ENCODE results near the gene HACL1.

The HACL1 gene

DNA sequence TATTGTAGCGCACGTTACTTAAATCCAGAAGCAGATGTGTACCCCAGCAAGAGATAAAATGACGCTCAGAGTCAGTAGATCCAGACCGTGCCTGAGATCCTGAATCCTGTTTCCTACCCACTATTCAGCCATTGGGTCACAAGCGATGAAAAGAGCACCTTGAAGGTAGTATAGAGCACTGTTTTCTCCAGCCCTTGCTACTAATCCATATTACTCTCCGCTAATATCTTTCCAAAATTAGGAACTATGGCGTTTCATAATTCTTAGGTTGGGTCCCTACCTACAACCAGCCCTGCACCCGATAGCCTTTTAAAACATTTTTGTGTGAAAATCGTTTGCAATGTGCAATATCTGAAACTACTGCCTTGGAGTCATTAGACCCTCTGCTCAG lies 772 bp upstream of the HACL1 start (continued):
- TF ChIP-seq, protein P1, sequence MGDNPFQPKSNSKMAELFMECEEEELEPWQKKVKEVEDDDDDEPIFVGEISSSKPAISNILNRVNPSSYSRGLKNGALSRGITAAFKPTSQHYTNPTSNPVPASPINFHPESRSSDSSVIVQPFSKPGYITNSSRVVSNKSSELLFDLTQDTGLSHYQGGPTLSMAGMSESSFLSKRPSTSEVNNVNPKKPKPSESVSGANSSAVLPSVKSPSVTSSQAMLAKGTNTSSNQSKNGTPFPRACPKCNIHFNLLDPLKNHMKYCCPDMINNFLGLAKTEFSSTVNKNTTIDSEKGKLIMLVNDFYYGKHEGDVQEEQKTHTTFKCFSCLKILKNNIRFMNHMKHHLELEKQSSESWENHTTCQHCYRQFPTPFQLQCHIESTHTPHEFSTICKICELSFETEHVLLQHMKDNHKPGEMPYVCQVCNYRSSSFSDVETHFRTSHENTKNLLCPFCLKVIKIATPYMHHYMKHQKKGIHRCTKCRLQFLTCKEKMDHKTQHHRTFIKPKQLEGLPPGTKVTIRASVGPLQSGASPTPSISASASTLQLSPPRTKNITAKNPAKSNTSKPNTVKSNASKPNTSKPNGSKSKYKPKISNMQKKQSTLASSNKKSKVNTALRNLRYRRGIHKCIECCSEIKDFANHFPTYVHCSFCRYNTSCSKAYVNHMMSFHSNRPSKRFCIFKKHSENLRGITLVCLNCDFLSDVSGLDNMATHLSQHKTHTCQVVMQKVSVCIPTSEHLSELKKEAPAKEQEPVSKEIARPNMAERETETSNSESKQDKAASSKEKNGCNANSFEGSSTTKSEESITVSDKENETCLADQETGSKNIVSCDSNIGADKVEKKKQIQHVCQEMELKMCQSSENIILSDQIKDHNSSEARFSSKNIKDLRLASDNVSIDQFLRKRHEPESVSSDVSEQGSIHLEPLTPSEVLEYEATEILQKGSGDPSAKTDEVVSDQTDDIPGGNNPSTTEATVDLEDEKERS (tag by site-specific recombination; IDR thresholded peaks at IDR 0.05) = no peak
- TF ChIP-seq, protein P2, sequence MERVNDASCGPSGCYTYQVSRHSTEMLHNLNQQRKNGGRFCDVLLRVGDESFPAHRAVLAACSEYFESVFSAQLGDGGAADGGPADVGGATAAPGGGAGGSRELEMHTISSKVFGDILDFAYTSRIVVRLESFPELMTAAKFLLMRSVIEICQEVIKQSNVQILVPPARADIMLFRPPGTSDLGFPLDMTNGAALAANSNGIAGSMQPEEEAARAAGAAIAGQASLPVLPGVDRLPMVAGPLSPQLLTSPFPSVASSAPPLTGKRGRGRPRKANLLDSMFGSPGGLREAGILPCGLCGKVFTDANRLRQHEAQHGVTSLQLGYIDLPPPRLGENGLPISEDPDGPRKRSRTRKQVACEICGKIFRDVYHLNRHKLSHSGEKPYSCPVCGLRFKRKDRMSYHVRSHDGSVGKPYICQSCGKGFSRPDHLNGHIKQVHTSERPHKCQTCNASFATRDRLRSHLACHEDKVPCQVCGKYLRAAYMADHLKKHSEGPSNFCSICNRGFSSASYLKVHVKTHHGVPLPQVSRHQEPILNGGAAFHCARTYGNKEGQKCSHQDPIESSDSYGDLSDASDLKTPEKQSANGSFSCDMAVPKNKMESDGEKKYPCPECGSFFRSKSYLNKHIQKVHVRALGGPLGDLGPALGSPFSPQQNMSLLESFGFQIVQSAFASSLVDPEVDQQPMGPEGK (tag by site-specific recombination; IDR thresholded peaks at IDR 0.05) = no peak
- TF ChIP-seq ZNF24 (tag by site-specific recombination; IDR thresholded peaks at IDR 0.05) = peak; percentile 60; the same call in 1 of the 2 replicates
- no peak; the same call in 1 of the 2 replicates for TF ChIP-seq ZNF654 (tag by site-specific recombination; IDR thresholded peaks at IDR 0.05; ENCODE audit: low read depth)
- TF ChIP-seq, protein P3, sequence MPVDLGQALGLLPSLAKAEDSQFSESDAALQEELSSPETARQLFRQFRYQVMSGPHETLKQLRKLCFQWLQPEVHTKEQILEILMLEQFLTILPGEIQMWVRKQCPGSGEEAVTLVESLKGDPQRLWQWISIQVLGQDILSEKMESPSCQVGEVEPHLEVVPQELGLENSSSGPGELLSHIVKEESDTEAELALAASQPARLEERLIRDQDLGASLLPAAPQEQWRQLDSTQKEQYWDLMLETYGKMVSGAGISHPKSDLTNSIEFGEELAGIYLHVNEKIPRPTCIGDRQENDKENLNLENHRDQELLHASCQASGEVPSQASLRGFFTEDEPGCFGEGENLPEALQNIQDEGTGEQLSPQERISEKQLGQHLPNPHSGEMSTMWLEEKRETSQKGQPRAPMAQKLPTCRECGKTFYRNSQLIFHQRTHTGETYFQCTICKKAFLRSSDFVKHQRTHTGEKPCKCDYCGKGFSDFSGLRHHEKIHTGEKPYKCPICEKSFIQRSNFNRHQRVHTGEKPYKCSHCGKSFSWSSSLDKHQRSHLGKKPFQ (tag by site-specific recombination; IDR thresholded peaks at IDR 0.05) = no peak
- TF ChIP-seq ZNF701 (tag by site-specific recombination; IDR thresholded peaks at IDR 0.05) = no peak
- TF ChIP-seq ZNF19 (tag by site-specific recombination; IDR thresholded peaks at IDR 0.05; ENCODE audit: low read depth) = no peak
- TF ChIP-seq ZNF658 (tag by site-specific recombination; IDR thresholded peaks at IDR 0.05) = no peak
- 0 out of 2 replicates have a peak, but pooled peaks have one; percentile 70 for TF ChIP-seq ZNF324 (tag by site-specific recombination; IDR thresholded peaks at IDR 0.05)
- TF ChIP-seq ZNF341 (tag by site-specific recombination; IDR thresholded peaks at IDR 0.05; ENCODE audit: low read depth) = no peak
- 0 out of 2 replicates have a peak, but pooled peaks have one; percentile 33 for TF ChIP-seq ZNF768 (tag by site-specific recombination; IDR thresholded peaks at IDR 0.05)
- TF ChIP-seq, protein P4, sequence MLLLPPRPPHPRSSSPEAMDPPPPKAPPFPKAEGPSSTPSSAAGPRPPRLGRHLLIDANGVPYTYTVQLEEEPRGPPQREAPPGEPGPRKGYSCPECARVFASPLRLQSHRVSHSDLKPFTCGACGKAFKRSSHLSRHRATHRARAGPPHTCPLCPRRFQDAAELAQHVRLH (tag by site-specific recombination; IDR thresholded peaks at IDR 0.05) = 0 out of 2 replicates have a peak, but pooled peaks have one; percentile 80
- TF ChIP-seq, protein P5, sequence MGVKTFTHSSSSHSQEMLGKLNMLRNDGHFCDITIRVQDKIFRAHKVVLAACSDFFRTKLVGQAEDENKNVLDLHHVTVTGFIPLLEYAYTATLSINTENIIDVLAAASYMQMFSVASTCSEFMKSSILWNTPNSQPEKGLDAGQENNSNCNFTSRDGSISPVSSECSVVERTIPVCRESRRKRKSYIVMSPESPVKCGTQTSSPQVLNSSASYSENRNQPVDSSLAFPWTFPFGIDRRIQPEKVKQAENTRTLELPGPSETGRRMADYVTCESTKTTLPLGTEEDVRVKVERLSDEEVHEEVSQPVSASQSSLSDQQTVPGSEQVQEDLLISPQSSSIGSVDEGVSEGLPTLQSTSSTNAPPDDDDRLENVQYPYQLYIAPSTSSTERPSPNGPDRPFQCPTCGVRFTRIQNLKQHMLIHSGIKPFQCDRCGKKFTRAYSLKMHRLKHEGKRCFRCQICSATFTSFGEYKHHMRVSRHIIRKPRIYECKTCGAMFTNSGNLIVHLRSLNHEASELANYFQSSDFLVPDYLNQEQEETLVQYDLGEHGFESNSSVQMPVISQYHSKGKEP (tag by site-specific recombination; IDR thresholded peaks at IDR 0.05) = no peak; the same call in 1 of the 2 replicates
- peak; percentile 98 for TF ChIP-seq ZNF600 (tag by site-specific recombination; IDR thresholded peaks at IDR 0.05)
- TF ChIP-seq ZXDB (tag by site-specific recombination; IDR thresholded peaks at IDR 0.05) = 0 out of 2 replicates have a peak, but pooled peaks have one; percentile 58
- TF ChIP-seq, protein P6, sequence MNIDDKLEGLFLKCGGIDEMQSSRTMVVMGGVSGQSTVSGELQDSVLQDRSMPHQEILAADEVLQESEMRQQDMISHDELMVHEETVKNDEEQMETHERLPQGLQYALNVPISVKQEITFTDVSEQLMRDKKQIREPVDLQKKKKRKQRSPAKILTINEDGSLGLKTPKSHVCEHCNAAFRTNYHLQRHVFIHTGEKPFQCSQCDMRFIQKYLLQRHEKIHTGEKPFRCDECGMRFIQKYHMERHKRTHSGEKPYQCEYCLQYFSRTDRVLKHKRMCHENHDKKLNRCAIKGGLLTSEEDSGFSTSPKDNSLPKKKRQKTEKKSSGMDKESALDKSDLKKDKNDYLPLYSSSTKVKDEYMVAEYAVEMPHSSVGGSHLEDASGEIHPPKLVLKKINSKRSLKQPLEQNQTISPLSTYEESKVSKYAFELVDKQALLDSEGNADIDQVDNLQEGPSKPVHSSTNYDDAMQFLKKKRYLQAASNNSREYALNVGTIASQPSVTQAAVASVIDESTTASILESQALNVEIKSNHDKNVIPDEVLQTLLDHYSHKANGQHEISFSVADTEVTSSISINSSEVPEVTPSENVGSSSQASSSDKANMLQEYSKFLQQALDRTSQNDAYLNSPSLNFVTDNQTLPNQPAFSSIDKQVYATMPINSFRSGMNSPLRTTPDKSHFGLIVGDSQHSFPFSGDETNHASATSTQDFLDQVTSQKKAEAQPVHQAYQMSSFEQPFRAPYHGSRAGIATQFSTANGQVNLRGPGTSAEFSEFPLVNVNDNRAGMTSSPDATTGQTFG (tag by site-specific recombination; IDR thresholded peaks at IDR 0.05; ENCODE audit: borderline replicate concordance) = no peak
- TF ChIP-seq, protein P7, sequence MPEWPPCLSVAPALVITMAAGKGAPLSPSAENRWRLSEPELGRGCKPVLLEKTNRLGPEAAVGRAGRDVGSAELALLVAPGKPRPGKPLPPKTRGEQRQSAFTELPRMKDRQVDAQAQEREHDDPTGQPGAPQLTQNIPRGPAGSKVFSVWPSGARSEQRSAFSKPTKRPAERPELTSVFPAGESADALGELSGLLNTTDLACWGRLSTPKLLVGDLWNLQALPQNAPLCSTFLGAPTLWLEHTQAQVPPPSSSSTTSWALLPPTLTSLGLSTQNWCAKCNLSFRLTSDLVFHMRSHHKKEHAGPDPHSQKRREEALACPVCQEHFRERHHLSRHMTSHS (tag by site-specific recombination; IDR thresholded peaks at IDR 0.05) = no peak
- TF ChIP-seq, protein P8, sequence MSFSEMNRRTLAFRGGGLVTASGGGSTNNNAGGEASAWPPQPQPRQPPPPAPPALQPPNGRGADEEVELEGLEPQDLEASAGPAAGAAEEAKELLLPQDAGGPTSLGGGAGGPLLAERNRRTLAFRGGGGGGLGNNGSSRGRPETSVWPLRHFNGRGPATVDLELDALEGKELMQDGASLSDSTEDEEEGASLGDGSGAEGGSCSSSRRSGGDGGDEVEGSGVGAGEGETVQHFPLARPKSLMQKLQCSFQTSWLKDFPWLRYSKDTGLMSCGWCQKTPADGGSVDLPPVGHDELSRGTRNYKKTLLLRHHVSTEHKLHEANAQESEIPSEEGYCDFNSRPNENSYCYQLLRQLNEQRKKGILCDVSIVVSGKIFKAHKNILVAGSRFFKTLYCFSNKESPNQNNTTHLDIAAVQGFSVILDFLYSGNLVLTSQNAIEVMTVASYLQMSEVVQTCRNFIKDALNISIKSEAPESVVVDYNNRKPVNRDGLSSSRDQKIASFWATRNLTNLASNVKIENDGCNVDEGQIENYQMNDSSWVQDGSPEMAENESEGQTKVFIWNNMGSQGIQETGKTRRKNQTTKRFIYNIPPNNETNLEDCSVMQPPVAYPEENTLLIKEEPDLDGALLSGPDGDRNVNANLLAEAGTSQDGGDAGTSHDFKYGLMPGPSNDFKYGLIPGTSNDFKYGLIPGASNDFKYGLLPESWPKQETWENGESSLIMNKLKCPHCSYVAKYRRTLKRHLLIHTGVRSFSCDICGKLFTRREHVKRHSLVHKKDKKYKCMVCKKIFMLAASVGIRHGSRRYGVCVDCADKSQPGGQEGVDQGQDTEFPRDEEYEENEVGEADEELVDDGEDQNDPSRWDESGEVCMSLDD (tag by site-specific recombination; IDR thresholded peaks at IDR 0.05) = no peak
- TF ChIP-seq ZFP3 (tag by site-specific recombination; IDR thresholded peaks at IDR 0.05; ENCODE audit: low read depth) = no peak
- TF ChIP-seq, protein P9, sequence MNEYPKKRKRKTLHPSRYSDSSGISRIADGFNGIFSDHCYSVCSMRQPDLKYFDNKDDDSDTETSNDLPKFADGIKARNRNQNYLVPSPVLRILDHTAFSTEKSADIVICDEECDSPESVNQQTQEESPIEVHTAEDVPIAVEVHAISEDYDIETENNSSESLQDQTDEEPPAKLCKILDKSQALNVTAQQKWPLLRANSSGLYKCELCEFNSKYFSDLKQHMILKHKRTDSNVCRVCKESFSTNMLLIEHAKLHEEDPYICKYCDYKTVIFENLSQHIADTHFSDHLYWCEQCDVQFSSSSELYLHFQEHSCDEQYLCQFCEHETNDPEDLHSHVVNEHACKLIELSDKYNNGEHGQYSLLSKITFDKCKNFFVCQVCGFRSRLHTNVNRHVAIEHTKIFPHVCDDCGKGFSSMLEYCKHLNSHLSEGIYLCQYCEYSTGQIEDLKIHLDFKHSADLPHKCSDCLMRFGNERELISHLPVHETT (tag by site-specific recombination; IDR thresholded peaks at IDR 0.05) = no peak

Measured in HEK293 (cell line).